Measurements from ENCODE around the gene CLEC2L. TPM values are rescaled to one million over a fixed set of nuclear protein-coding genes. Genes with fewer than 3 reads are reported as not detected.

Gene CLEC2L
- total and polyA plus RNA-seq, 2 of the 8 experiments (the other 6 are each of a cell fraction or from before 2014, with no cell fraction given): 0.20 to 1.9 TPM

DNA sequence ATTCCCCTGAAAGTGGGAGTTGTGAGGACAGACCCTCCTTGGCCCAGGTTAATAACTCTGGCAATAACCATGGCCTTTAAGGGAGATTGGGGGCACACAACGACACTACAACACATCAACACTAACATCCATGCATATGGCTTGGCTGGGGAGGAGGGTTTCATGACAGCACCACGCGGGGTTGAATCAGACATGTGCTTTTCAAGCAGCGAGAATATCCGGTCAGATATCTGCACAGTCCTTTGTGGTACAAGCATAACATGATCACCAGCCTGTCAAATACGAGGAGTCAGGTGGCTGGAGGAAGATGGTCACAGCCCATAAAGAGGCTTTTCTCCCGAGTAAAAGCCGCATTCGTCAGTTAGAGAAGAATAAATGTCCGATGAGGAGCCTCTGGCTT is 27.0 kb upstream of the CLEC2L start:
- 0 out of 2 replicates have a peak overlapping the region, but pooled peaks have one; percentile 9 for H3K27ac ChIP-seq (ENCODE audit: low read depth, low read length)
- no peak overlapping the region for H3K14ac ChIP-seq (ENCODE audit: insufficient read length)
- no peak overlapping the region for H3K23ac ChIP-seq (ENCODE audit: insufficient read length)
- H3K23me2 ChIP-seq (ENCODE audit: low read depth, low read length): no peaks in the 10 kb centered on the region
- WGBS, 2 experiments (ENCODE audit: extremely low coverage in 1 of 2, insufficient coverage in 1 of 2, insufficient read length in 1 of 2, insufficient replicate concordance in 2 of 2, low coverage in 1 of 2, low lambda C conversion rate in 2 of 2, missing lambda C conversion rate in 1 of 2): 89% methylated on average over 10 of the region's 10 CpGs; no CpG with 5 or more reads in 1 of the 2 experiments
- H2BK15ac ChIP-seq (ENCODE audit: low read length): peak overlapping the region; percentile 46; the same call in 1 of the 2 replicates
- no peak overlapping the region for H4K91ac ChIP-seq (replicated peaks; ENCODE audit: insufficient read length, low read length)
- peaks cover 0 to 7% (median 5%) of the 10 kb centered on the region in 4 experiments; a peak in 3 of 7 replicates for H3K27me3 ChIP-seq (replicated peaks in 1 of 4; ENCODE audit: control insufficient read depth in 3 of 4, extremely low read depth in 1 of 4, insufficient read depth in 3 of 4, low read length in 3 of 4)
- H3K36me3 ChIP-seq (ENCODE audit: control insufficient read depth in 2 of 4, insufficient read depth in 4 of 4, low read length in 3 of 4): no peaks in the 10 kb centered on the region
- ChIA-PET CTCF (ENCODE audit: partially characterized antibody) (interaction anchor here (0.8 to 10.7 kb wide), 2 partner anchors 60 to 124 kb away, joined by 4 to 156 read pairs; no protein-coding TSS in a partner anchor), POLR2A (ENCODE audit: partially characterized antibody) (interaction anchor here (1.9 kb wide), 1 partner anchor 13 kb away, joined by 5 read pairs; the partner anchor contains the start of gene KLRG2)
- no peaks in the 10 kb centered on the region for H4K20me1 ChIP-seq (replicated peaks in 1 of 2; ENCODE audit: control insufficient read depth in 1 of 2, insufficient read depth in 2 of 2, low read length in 2 of 2)
- no peak overlapping the region for H2AFZ ChIP-seq (ENCODE audit: low read length)
- DNase-seq (ENCODE audit: low read depth in 1 of 2, low spot score in 2 of 2) (no peak), FAIRE-seq (no peak)
- H2BK120ac ChIP-seq (replicated peaks; ENCODE audit: low read depth, low read length): no peak overlapping the region
- H3K56ac ChIP-seq (replicated peaks; ENCODE audit: insufficient read length, low read depth, low read length): no peak overlapping the region
- H3K9me3 ChIP-seq (ENCODE audit: insufficient read depth in 2 of 2, low read depth in 1 of 2, low read length in 1 of 2): no peaks in the 10 kb centered on the region
- H3K18ac ChIP-seq (ENCODE audit: extremely low read depth, low read length): no peak overlapping the region
- no peak overlapping the region for H4K8ac ChIP-seq (ENCODE audit: extremely low read depth, insufficient read depth, low read length)
- no peak overlapping the region for H3K4ac ChIP-seq (replicated peaks; ENCODE audit: insufficient read length, low read depth, low read length)
- no peaks in the 10 kb centered on the region for H3K79me1 ChIP-seq (ENCODE audit: low read depth, low read length)
- H2BK5ac ChIP-seq (ENCODE audit: low read depth, low read length): no peak overlapping the region; the same call in 1 of the 2 replicates
- H3K4me2 ChIP-seq (ENCODE audit: insufficient read depth in 1 of 2, low read depth in 2 of 2, low read length in 2 of 2): no peak overlapping the region
- no peak overlapping the region for H4K5ac ChIP-seq (ENCODE audit: insufficient read length, low read depth, low read length)
- H3K4me3 ChIP-seq (ENCODE audit: extremely low read depth in 1 of 4, insufficient read depth in 2 of 4, low read depth in 3 of 4, low read length in 4 of 4): no peak overlapping the region
- no peaks in the 10 kb centered on the region for H3K79me2 ChIP-seq (ENCODE audit: control insufficient read depth in 1 of 2, insufficient read depth in 2 of 2, low read length in 2 of 2)
- no peak overlapping the region for H3K9ac ChIP-seq (replicated peaks in 1 of 4; ENCODE audit: extremely low read depth in 1 of 4, low read depth in 3 of 4, low read length in 3 of 4)
- no peaks in the 10 kb centered on the region for H3K4me1 ChIP-seq (replicated peaks in 1 of 4; ENCODE audit: control insufficient read depth in 3 of 4, insufficient read depth in 4 of 4, low read length in 3 of 4)
- no peak overlapping the region for H2BK20ac ChIP-seq (ENCODE audit: low read length)
- H2BK12ac ChIP-seq (ENCODE audit: low read depth, low read length): no peak overlapping the region
- no peak overlapping the region for H2AK5ac ChIP-seq (ENCODE audit: low read depth, low read length)
- TF ChIP-seq SP1 (IDR thresholded peaks at IDR 0.05; ENCODE audit: low read depth, low read length) (no peak), YY1 (IDR thresholded peaks at IDR 0.05; ENCODE audit: low read depth, low read length) (no peak), EZH2 (IDR thresholded peaks at IDR 0.05; ENCODE audit: low read depth, low read length, severe bottlenecking) (no peak), SUZ12 (IDR thresholded peaks at IDR 0.05; ENCODE audit: low read length) (no peak), SIN3A (conservative IDR thresholded peaks at IDR 0.05 in 1 of 2, IDR thresholded peaks at IDR 0.05 in 1 of 2; ENCODE audit: low read depth in 1 of 2, low read length in 2 of 2) (no peak), CHD2 (IDR thresholded peaks at IDR 0.05; ENCODE audit: low read length) (no peak), CREB1 (IDR thresholded peaks at IDR 0.05) (no peak), KDM5A (IDR thresholded peaks at IDR 0.05; ENCODE audit: low read length) (no peak), JUND (IDR thresholded peaks at IDR 0.05; ENCODE audit: low read length) (no peak), GTF2F1 (IDR thresholded peaks at IDR 0.05; ENCODE audit: borderline replicate concordance, low read depth, low read length) (no peak)
- TF ChIP-seq, protein P1, sequence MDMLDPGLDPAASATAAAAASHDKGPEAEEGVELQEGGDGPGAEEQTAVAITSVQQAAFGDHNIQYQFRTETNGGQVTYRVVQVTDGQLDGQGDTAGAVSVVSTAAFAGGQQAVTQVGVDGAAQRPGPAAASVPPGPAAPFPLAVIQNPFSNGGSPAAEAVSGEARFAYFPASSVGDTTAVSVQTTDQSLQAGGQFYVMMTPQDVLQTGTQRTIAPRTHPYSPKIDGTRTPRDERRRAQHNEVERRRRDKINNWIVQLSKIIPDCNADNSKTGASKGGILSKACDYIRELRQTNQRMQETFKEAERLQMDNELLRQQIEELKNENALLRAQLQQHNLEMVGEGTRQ (IDR thresholded peaks at IDR 0.05; ENCODE audit: low read length): no peak
- TF ChIP-seq, protein P2, sequence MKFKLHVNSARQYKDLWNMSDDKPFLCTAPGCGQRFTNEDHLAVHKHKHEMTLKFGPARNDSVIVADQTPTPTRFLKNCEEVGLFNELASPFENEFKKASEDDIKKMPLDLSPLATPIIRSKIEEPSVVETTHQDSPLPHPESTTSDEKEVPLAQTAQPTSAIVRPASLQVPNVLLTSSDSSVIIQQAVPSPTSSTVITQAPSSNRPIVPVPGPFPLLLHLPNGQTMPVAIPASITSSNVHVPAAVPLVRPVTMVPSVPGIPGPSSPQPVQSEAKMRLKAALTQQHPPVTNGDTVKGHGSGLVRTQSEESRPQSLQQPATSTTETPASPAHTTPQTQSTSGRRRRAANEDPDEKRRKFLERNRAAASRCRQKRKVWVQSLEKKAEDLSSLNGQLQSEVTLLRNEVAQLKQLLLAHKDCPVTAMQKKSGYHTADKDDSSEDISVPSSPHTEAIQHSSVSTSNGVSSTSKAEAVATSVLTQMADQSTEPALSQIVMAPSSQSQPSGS (IDR thresholded peaks at IDR 0.05; ENCODE audit: low read length): no peak

All from H1 (cell line).